DND-41 (cell line): Measurements from ENCODE around the gene EXOC4.

Experiments
- ATAC-seq: fragments of 200-7000 bp; cut with Tn5 transposase; 3 replicates; pipeline ENCODE4 v1.9.1; 2021; ENCODE audit warnings: low read depth; ENCODE audit not compliant: insufficient read depth
- DNase-seq: peaks from one replicate; pipeline ENCODE4 v3.0.0-alpha.2; 2020
- H2AFZ ChIP-seq: 2 replicates; pipeline ENCODE4 v1.6.0; 2012; ENCODE audit warnings: low read depth, low read length
- H3K27ac ChIP-seq: 2 replicates; pipeline ENCODE4 v1.5.1; 2012; ENCODE audit warnings: low read length, inconsistent platforms
- H3K27me3 ChIP-seq: fragments of 200-600 bp; sonication (generic); 2 replicates; pipeline ENCODE4 v1.6.0; 2012; ENCODE audit warnings: low read length, mild to moderate bottlenecking, inconsistent platforms; ENCODE audit not compliant: insufficient read depth, poor library complexity
- H3K36me3 ChIP-seq: 2 replicates; pipeline ENCODE4 v1.5.1; 2012; ENCODE audit warnings: low read length, inconsistent platforms; ENCODE audit not compliant: insufficient read depth
- H3K4me1 ChIP-seq: 2 replicates; pipeline ENCODE4 v1.5.1; 2012; ENCODE audit warnings: mild to moderate bottlenecking, low read length; ENCODE audit not compliant: insufficient read depth
- H3K4me2 ChIP-seq: 2 replicates; pipeline ENCODE4 v1.6.0; 2012; ENCODE audit warnings: mild to moderate bottlenecking, moderate library complexity, low read length, inconsistent platforms; ENCODE audit not compliant: insufficient read depth
- H3K4me3 ChIP-seq, 2 experiments: fragments of 200-600 bp in 1 of 2; shearing (Covaris generic) in 1 of 2; 2 replicates each; pipeline ENCODE4 v1.5.1; 2012 to 2016; ENCODE audit warnings: inconsistent platforms in 2 of 2, low read length in 2 of 2, mild to moderate bottlenecking in 2 of 2, low read depth in 1 of 2, moderate library complexity in 1 of 2
- H3K79me2 ChIP-seq: 2 replicates; pipeline ENCODE4 v1.6.0; 2012; ENCODE audit warnings: low read length, inconsistent platforms; ENCODE audit not compliant: insufficient read depth
- H3K9ac ChIP-seq: 2 replicates; pipeline ENCODE4 v1.6.0; 2012; ENCODE audit warnings: low read depth, mild to moderate bottlenecking, inconsistent platforms, low read length, moderate library complexity
- H3K9me3 ChIP-seq: 2 replicates; pipeline ENCODE4 v1.5.1; 2012; ENCODE audit warnings: low read length, moderate library complexity, mild to moderate bottlenecking, inconsistent platforms; ENCODE audit not compliant: insufficient read depth, severe bottlenecking
- H4K20me1 ChIP-seq: 2 replicates; pipeline ENCODE4 v1.6.0; 2012; ENCODE audit warnings: low read length; ENCODE audit not compliant: insufficient read depth
- CTCF ChIP-seq: IDR thresholded peaks from 2 replicates; pipeline ENCODE4 v1.5.1; 2012; ENCODE audit warnings: borderline replicate concordance, low read length, moderate library complexity, mild to moderate bottlenecking; ENCODE audit not compliant: poor library complexity, severe bottlenecking; ENCODE audit errors: extremely low read depth
- EZH2 ChIP-seq: IDR thresholded peaks from 3 replicates; pipeline ENCODE4 v1.6.1; 2012; ENCODE audit warnings: borderline replicate concordance, low read depth, mild to moderate bottlenecking, moderate library complexity, low read length, inconsistent platforms; ENCODE audit not compliant: severe bottlenecking

The EXOC4 gene

DNA sequence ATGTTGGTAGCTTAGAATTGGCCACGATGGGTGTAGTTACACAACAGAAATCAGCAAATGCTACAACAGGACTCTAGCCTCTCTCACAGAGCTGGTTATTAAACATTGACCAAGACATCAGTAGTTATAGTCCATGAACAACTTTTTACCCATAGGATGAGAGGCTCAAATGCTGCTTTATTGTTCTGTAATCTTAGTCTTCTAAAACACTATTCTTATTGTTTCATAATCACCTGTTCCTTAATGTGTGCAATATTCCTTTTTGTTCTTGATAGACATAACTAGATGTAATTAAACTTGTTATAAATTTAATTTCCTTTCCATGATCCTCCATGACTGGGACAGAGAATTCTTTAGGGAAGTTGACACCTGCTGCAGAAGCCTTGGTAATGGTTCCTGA is 356.9 kb downstream of the EXOC4 start:
- no peak for ATAC-seq

DNA sequence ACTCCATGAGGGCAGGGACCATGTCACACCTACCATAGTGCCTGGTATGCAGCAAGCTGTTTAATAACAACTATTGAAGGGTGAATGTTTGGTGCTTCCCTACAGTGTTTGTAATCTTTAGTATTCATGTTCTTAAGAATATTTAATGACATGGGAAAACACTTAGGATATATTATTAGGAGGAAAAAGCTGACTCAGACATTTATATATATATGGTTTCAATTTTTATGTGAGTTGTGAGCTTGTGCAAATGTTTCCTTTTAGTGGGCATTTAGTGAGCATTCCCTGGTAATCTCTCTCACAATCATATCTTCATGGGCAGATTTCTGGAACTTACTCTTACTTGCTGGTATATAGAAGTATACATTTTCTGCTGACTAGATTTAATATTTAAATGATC is 359.1 kb downstream of the EXOC4 start:
- Histone ChIP-seq H4K20me1 (no peaks in the 10 kb centered on the region), H3K4me1 (no peaks in the 10 kb centered on the region), H2AFZ (no peak overlapping the region), H3K79me2 (no peaks in the 10 kb centered on the region), H3K4me3 (no peak overlapping the region), H3K4me2 (no peak overlapping the region), H3K9me3 (no peaks in the 10 kb centered on the region), H3K27ac (no peak overlapping the region), H3K36me3 (no peaks in the 10 kb centered on the region), H3K9ac (no peak overlapping the region), H3K27me3 (no peaks in the 10 kb centered on the region)
- TF ChIP-seq EZH2 (no peak), CTCF (no peak)
- DNase-seq (no peak), ATAC-seq (no peak)

More for the DNA sequence above, 356.9 kb downstream of the EXOC4 start:
- no peak overlapping the region for H3K9ac ChIP-seq
- no peaks in the 10 kb centered on the region for H3K27me3 ChIP-seq
- H3K27ac ChIP-seq, result no peak overlapping the region
- no peak overlapping the region for H3K4me3 ChIP-seq
- H3K4me2 ChIP-seq, result no peak overlapping the region
- no peaks in the 10 kb centered on the region for H3K36me3 ChIP-seq
- H2AFZ ChIP-seq, result no peak overlapping the region
- DNase-seq, result no peak
- H3K4me1 ChIP-seq, result no peaks in the 10 kb centered on the region
- no peaks in the 10 kb centered on the region for H3K79me2 ChIP-seq
- H4K20me1 ChIP-seq, result no peaks in the 10 kb centered on the region
- TF ChIP-seq CTCF, result no peak
- no peak for TF ChIP-seq EZH2
- no peaks in the 10 kb centered on the region for H3K9me3 ChIP-seq

DNA sequence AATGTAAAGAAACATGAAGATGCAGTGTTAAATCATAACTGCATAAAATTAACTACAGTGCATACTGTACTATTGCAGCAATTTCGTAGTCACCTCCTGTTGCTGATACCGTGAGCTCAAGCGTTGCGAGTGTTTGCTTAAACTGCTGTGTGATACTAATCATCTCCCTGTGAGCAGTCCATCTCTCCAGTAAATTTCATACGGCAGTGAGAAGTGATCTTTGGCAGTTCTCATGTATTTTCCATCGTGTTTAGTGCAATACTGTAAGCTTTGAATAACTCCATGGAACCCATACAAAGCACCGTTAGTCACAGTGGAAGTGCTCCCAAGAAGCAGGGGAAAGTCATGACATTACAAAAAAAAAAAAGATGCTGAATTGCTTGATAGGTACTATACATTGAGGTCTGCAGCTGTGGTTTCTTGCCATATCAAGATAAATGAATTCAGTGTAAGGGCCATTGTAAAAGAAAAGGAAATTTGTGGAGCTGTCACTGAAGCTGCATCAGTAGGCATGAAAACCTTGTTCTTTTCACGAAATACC is 360.4 kb downstream of the EXOC4 start:
- ATAC-seq, result no peak

More for the DNA sequence above, 360.4 kb downstream of the EXOC4 start:
- Histone ChIP-seq H3K4me2 (no peak overlapping the region), H3K36me3 (no peaks in the 10 kb centered on the region), H3K4me1 (no peaks in the 10 kb centered on the region), H3K79me2 (no peaks in the 10 kb centered on the region), H3K9ac (no peak overlapping the region), H3K27ac (no peak overlapping the region), H4K20me1 (no peaks in the 10 kb centered on the region), H3K4me3 (no peak overlapping the region), H3K27me3 (no peaks in the 10 kb centered on the region), H3K9me3 (no peaks in the 10 kb centered on the region), H2AFZ (no peak overlapping the region)
- no peak for DNase-seq
- TF ChIP-seq EZH2 (no peak), CTCF (no peak)
